Liver (tissue), 3 donors: Measurements from ENCODE around the gene CAMKK1.

Experiments used
- FOXA1 ChIP-seq: IDR thresholded peaks from 2 replicates; pipeline ENCODE4 v1.6.1; 2016; ENCODE audit warnings: antibody characterized with exemption
- GABPA ChIP-seq, 2 donors: IDR thresholded peaks in 1 of 2; conservative IDR thresholded peaks in 1 of 2; 2 replicates each; pipeline ENCODE4 v1.6.1; 2016; ENCODE audit warnings: antibody characterized with exemption in 2 of 2, mild to moderate bottlenecking in 1 of 2, moderate library complexity in 1 of 2
- RAD21 ChIP-seq, 2 donors: IDR thresholded peaks; 2 replicates each; pipeline ENCODE4 v1.6.1; 2016; ENCODE audit warnings: antibody characterized with exemption in 2 of 2, mild to moderate bottlenecking in 2 of 2
- RXRA ChIP-seq, 2 donors: IDR thresholded peaks; 2 replicates each; pipeline ENCODE4 v1.6.1; 2017 to 2018; ENCODE audit warnings: antibody characterized with exemption in 2 of 2, mild to moderate bottlenecking in 1 of 2
- SP1 ChIP-seq: IDR thresholded peaks from 2 replicates; pipeline ENCODE4 v1.6.1; 2018; ENCODE audit warnings: antibody characterized with exemption, mild to moderate bottlenecking
- TAF1 ChIP-seq: conservative IDR thresholded peaks from 2 replicates; pipeline ENCODE4 v1.6.1; 2016; ENCODE audit warnings: antibody characterized with exemption, mild to moderate bottlenecking
- YY1 ChIP-seq: IDR thresholded peaks from 2 replicates; pipeline ENCODE4 v1.6.1; 2016; ENCODE audit warnings: antibody characterized with exemption, mild to moderate bottlenecking
- TF ChIP-seq, protein P1 (sequence below): fragments of 150-350 bp; IDR thresholded peaks from 2 replicates; pipeline ENCODE4 v1.5.1; 2017; ENCODE audit warnings: improper control_type of control experiment, low read depth, low read length; ENCODE audit not compliant: missing input control
- TF ChIP-seq, protein P2 (sequence below): IDR thresholded peaks from 2 replicates; pipeline ENCODE4 v1.6.1; 2016; ENCODE audit warnings: antibody characterized with exemption
- TF ChIP-seq, protein P3 (sequence below): IDR thresholded peaks from 2 replicates; pipeline ENCODE4 v1.6.1; 2016; ENCODE audit warnings: antibody characterized with exemption
- TF ChIP-seq, protein P4 (sequence below): IDR thresholded peaks from 2 replicates; pipeline ENCODE4 v1.6.1; 2016; ENCODE audit warnings: antibody characterized with exemption, mild to moderate bottlenecking
- donor health status: healthy.
- donor health status: healthy.

DNA sequence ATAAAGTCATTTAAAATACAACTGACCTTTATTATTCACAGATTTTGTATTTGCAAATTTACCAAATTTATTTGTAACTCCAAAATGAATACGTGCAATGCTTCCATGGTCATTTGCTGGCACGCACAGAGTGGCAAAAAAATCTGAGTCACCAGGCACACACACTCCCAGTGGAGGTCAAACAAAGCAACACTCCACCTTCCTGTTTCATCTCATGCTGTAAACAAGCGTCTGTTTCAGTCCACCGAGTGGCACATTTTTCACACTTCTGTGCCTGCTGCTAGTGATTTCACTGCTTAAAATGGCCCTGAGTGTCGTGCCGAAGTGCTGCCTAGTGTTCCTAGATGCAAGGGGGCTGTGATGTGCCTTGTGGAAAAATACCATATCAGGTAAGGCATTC, 74.1 kb downstream of the CAMKK1 start:
- TF ChIP-seq, protein P1, sequence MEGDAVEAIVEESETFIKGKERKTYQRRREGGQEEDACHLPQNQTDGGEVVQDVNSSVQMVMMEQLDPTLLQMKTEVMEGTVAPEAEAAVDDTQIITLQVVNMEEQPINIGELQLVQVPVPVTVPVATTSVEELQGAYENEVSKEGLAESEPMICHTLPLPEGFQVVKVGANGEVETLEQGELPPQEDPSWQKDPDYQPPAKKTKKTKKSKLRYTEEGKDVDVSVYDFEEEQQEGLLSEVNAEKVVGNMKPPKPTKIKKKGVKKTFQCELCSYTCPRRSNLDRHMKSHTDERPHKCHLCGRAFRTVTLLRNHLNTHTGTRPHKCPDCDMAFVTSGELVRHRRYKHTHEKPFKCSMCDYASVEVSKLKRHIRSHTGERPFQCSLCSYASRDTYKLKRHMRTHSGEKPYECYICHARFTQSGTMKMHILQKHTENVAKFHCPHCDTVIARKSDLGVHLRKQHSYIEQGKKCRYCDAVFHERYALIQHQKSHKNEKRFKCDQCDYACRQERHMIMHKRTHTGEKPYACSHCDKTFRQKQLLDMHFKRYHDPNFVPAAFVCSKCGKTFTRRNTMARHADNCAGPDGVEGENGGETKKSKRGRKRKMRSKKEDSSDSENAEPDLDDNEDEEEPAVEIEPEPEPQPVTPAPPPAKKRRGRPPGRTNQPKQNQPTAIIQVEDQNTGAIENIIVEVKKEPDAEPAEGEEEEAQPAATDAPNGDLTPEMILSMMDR = no peak
- TF ChIP-seq TAF1 (no peak), GABPA (IDR thresholded peaks at IDR 0.05 in 1 of 2, conservative IDR thresholded peaks at IDR 0.05 in 1 of 2) (no peak), RAD21 (IDR thresholded peaks at IDR 0.05) (no peak), FOXA1 (no peak), RXRA (IDR thresholded peaks at IDR 0.05) (no peak), YY1 (no peak), SP1 (no peak)
- TF ChIP-seq, protein P2, sequence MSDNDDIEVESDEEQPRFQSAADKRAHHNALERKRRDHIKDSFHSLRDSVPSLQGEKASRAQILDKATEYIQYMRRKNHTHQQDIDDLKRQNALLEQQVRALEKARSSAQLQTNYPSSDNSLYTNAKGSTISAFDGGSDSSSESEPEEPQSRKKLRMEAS = no peak
- TF ChIP-seq, protein P3, sequence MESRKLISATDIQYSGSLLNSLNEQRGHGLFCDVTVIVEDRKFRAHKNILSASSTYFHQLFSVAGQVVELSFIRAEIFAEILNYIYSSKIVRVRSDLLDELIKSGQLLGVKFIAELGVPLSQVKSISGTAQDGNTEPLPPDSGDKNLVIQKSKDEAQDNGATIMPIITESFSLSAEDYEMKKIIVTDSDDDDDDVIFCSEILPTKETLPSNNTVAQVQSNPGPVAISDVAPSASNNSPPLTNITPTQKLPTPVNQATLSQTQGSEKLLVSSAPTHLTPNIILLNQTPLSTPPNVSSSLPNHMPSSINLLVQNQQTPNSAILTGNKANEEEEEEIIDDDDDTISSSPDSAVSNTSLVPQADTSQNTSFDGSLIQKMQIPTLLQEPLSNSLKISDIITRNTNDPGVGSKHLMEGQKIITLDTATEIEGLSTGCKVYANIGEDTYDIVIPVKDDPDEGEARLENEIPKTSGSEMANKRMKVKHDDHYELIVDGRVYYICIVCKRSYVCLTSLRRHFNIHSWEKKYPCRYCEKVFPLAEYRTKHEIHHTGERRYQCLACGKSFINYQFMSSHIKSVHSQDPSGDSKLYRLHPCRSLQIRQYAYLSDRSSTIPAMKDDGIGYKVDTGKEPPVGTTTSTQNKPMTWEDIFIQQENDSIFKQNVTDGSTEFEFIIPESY = no peak
- TF ChIP-seq, protein P4, sequence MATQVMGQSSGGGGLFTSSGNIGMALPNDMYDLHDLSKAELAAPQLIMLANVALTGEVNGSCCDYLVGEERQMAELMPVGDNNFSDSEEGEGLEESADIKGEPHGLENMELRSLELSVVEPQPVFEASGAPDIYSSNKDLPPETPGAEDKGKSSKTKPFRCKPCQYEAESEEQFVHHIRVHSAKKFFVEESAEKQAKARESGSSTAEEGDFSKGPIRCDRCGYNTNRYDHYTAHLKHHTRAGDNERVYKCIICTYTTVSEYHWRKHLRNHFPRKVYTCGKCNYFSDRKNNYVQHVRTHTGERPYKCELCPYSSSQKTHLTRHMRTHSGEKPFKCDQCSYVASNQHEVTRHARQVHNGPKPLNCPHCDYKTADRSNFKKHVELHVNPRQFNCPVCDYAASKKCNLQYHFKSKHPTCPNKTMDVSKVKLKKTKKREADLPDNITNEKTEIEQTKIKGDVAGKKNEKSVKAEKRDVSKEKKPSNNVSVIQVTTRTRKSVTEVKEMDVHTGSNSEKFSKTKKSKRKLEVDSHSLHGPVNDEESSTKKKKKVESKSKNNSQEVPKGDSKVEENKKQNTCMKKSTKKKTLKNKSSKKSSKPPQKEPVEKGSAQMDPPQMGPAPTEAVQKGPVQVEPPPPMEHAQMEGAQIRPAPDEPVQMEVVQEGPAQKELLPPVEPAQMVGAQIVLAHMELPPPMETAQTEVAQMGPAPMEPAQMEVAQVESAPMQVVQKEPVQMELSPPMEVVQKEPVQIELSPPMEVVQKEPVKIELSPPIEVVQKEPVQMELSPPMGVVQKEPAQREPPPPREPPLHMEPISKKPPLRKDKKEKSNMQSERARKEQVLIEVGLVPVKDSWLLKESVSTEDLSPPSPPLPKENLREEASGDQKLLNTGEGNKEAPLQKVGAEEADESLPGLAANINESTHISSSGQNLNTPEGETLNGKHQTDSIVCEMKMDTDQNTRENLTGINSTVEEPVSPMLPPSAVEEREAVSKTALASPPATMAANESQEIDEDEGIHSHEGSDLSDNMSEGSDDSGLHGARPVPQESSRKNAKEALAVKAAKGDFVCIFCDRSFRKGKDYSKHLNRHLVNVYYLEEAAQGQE = no peak
